Activated naive CD8-positive, alpha-beta T cell treated with anti-CD3 and anti-CD28 coated beads, Interleukin-2, amount 50 U/mL, for 24 hours (primary cell): ENCODE data around the gene CTNNBL1.
A peak's percentile ranks its signal among the peaks of the same experiment; 100 is the strongest.

Experiments used
- ATAC-seq: fragments of 150-1000 bp; cut with Tn5 transposase; one replicate; pipeline ENCODE4 v1.10.0; 2021
- DNase-seq: peaks from one replicate; pipeline ENCODE4 v3.0.0; 2021
- H3K27ac Mint-ChIP-seq: one replicate; pipeline ENCODE4 v1.8.0; 2021; ENCODE audit warnings: mild to moderate bottlenecking, mixed read lengths
- H3K27me3 Mint-ChIP-seq: one replicate; pipeline ENCODE4 v1.8.0; 2021; ENCODE audit warnings: mixed read lengths
- H3K36me3 Mint-ChIP-seq: one replicate; pipeline ENCODE4 v1.8.0; 2021; ENCODE audit warnings: low read depth, mixed read lengths
- H3K4me1 Mint-ChIP-seq: one replicate; pipeline ENCODE4 v1.8.0; 2021; ENCODE audit warnings: mixed read lengths
- H3K4me3 Mint-ChIP-seq: one replicate; pipeline ENCODE4 v1.8.0; 2021; ENCODE audit warnings: mild to moderate bottlenecking, moderate library complexity, mixed read lengths
- H3K9me3 Mint-ChIP-seq: one replicate; pipeline ENCODE4 v1.8.0; 2021; ENCODE audit warnings: mixed read lengths

The CTNNBL1 gene

GRCh38 chr20:37890643-37891042 is 196.8 kb downstream of the CTNNBL1 start:
- no peaks in the 10 kb centered on the region for H3K27me3 Mint-ChIP-seq
- H3K36me3 Mint-ChIP-seq: no peaks in the 10 kb centered on the region
- H3K27ac Mint-ChIP-seq: no peak overlapping the region
- no peaks in the 10 kb centered on the region for H3K9me3 Mint-ChIP-seq
- DNase-seq: no peak
- no peak overlapping the region for H3K4me3 Mint-ChIP-seq
- H3K4me1 Mint-ChIP-seq: no peaks in the 10 kb centered on the region
- ATAC-seq: no peak

- Mint-ChIP-seq H3K36me3 (no peaks in the 10 kb centered on the region), H3K4me1 (no peaks in the 10 kb centered on the region), H3K4me3 (no peak overlapping the region), H3K27ac (no peak overlapping the region), H3K9me3 (no peaks in the 10 kb centered on the region), H3K27me3 (no peaks in the 10 kb centered on the region)
- no peak for DNase-seq
- ATAC-seq: no peak
Measured at GRCh38 chr20:37892001-37892400, 198.2 kb downstream of the CTNNBL1 start.

- H3K27ac Mint-ChIP-seq: no peak overlapping the region
Measured at GRCh38 chr20:37893566-37894241, 199.9 kb downstream of the CTNNBL1 start.

GRCh38 chr20:37894454-37894853 is 200.6 kb downstream of the CTNNBL1 start:
- H3K4me1 Mint-ChIP-seq: peaks cover 4% of the 10 kb centered on the region
- no peak for ATAC-seq
- H3K27ac Mint-ChIP-seq: no peak overlapping the region
- no peak for DNase-seq
- H3K9me3 Mint-ChIP-seq: no peaks in the 10 kb centered on the region
- H3K27me3 Mint-ChIP-seq: peaks cover 7% of the 10 kb centered on the region
- no peaks in the 10 kb centered on the region for H3K36me3 Mint-ChIP-seq
- no peak overlapping the region for H3K4me3 Mint-ChIP-seq

More at GRCh38 chr20:37893566-37894241, 199.9 kb downstream of the CTNNBL1 start:
- ATAC-seq: no peak
- no peaks in the 10 kb centered on the region for H3K36me3 Mint-ChIP-seq
- H3K9me3 Mint-ChIP-seq: no peaks in the 10 kb centered on the region
- no peak overlapping the region for H3K4me3 Mint-ChIP-seq
- DNase-seq: no peak
- H3K27me3 Mint-ChIP-seq: peaks cover 3% of the 10 kb centered on the region
- peaks cover 3% of the 10 kb centered on the region for H3K4me1 Mint-ChIP-seq

GRCh38 chr20:37895166-37895565 is 201.3 kb downstream of the CTNNBL1 start:
- Mint-ChIP-seq H3K4me1 (peaks cover 4% of the 10 kb centered on the region), H3K27me3 (peaks cover 14% of the 10 kb centered on the region)
- no peak for ATAC-seq

GRCh38 chr20:37896932-37897548 is 203.2 kb downstream of the CTNNBL1 start:
- no peak overlapping the region for H3K4me3 Mint-ChIP-seq
- no peaks in the 10 kb centered on the region for H3K9me3 Mint-ChIP-seq
- no peak for ATAC-seq
- peaks cover 5% of the 10 kb centered on the region for H3K4me1 Mint-ChIP-seq
- no peak overlapping the region for H3K27ac Mint-ChIP-seq
- no peak for DNase-seq
- H3K27me3 Mint-ChIP-seq: peaks cover 26% of the 10 kb centered on the region
- H3K36me3 Mint-ChIP-seq: peaks cover under 1% of the 10 kb centered on the region

More at GRCh38 chr20:37895166-37895565, 201.3 kb downstream of the CTNNBL1 start:
- no peak overlapping the region for H3K27ac Mint-ChIP-seq
- H3K4me3 Mint-ChIP-seq: no peak overlapping the region
- no peak for DNase-seq
- no peaks in the 10 kb centered on the region for H3K9me3 Mint-ChIP-seq
- H3K36me3 Mint-ChIP-seq: no peaks in the 10 kb centered on the region

GRCh38 chr20:37898233-37899104 is 204.6 kb downstream of the CTNNBL1 start:
- Mint-ChIP-seq H3K9me3 (no peaks in the 10 kb centered on the region), H3K4me3 (no peak overlapping the region), H3K4me1 (peaks cover 9% of the 10 kb centered on the region), H3K36me3 (peaks cover 3% of the 10 kb centered on the region), H3K27me3 (peaks cover 31% of the 10 kb centered on the region), H3K27ac (no peak overlapping the region)
- DNase-seq (no peak), ATAC-seq (peak; percentile 89)

GRCh38 chr20:37899105-37900045 is 205.5 kb downstream of the CTNNBL1 start:
- no peak overlapping the region for H3K27ac Mint-ChIP-seq
- H3K9me3 Mint-ChIP-seq: no peaks in the 10 kb centered on the region
- H3K27me3 Mint-ChIP-seq: peaks cover 36% of the 10 kb centered on the region

GRCh38 chr20:37901240-37901639 is 207.4 kb downstream of the CTNNBL1 start:
- H3K4me3 Mint-ChIP-seq: no peak overlapping the region
- ATAC-seq (no peak), DNase-seq (no peak)
- H3K36me3 Mint-ChIP-seq: peaks cover 3% of the 10 kb centered on the region
- H3K4me1 Mint-ChIP-seq: peaks cover 14% of the 10 kb centered on the region
- no peak overlapping the region for H3K27ac Mint-ChIP-seq
- H3K9me3 Mint-ChIP-seq: no peaks in the 10 kb centered on the region
- peaks cover 49% of the 10 kb centered on the region for H3K27me3 Mint-ChIP-seq

More at GRCh38 chr20:37899105-37900045, 205.5 kb downstream of the CTNNBL1 start:
- H3K4me1 Mint-ChIP-seq: peaks cover 14% of the 10 kb centered on the region
- DNase-seq (no peak), ATAC-seq (no peak)
- H3K36me3 Mint-ChIP-seq: peaks cover 3% of the 10 kb centered on the region
- H3K4me3 Mint-ChIP-seq: no peak overlapping the region

GRCh38 chr20:37901654-37902503 is 208.0 kb downstream of the CTNNBL1 start:
- Mint-ChIP-seq H3K27me3 (peaks cover 55% of the 10 kb centered on the region), H3K9me3 (no peaks in the 10 kb centered on the region), H3K4me3 (peak overlapping the region; percentile 40), H3K36me3 (peaks cover 3% of the 10 kb centered on the region), H3K4me1 (peaks cover 14% of the 10 kb centered on the region), H3K27ac (no peak overlapping the region)
- ATAC-seq (peak; percentile 24), DNase-seq (peak; percentile 20)

- H3K4me1 Mint-ChIP-seq: peaks cover 14% of the 10 kb centered on the region
- peak within 1 kb of the TSS; percentile 69 for H3K4me3 Mint-ChIP-seq
- H3K9me3 Mint-ChIP-seq: no peaks in the 10 kb centered on the region
- ATAC-seq (no peak), DNase-seq (no peak)
- H3K27ac Mint-ChIP-seq: no peak within 1 kb of the TSS
- peaks cover 58% of the 10 kb centered on the region for H3K27me3 Mint-ChIP-seq
- H3K36me3 Mint-ChIP-seq: peaks cover 3% of the 10 kb centered on the region
Measured at GRCh38 chr20:37902504-37903313, 208.9 kb downstream of the CTNNBL1 start, which contains the start of gene VSTM2L. TSS of gene VSTM2L (plus strand) at chr20:37903127. CDS start at chr20:37903351, 224 bp downstream.

- ATAC-seq: no peak
- H3K9me3 Mint-ChIP-seq: no peaks in the 10 kb centered on the region
- peaks cover 11% of the 10 kb centered on the region for H3K4me1 Mint-ChIP-seq
- no peak overlapping the region for H3K27ac Mint-ChIP-seq
- no peak for DNase-seq
- H3K27me3 Mint-ChIP-seq: peaks cover 61% of the 10 kb centered on the region
- peak overlapping the region; percentile 69 for H3K4me3 Mint-ChIP-seq
- H3K36me3 Mint-ChIP-seq: peaks cover 3% of the 10 kb centered on the region
Measured at GRCh38 chr20:37903317-37904007, 209.6 kb downstream of the CTNNBL1 start.
